Measurements from ENCODE around the gene C1orf232.

DNA sequence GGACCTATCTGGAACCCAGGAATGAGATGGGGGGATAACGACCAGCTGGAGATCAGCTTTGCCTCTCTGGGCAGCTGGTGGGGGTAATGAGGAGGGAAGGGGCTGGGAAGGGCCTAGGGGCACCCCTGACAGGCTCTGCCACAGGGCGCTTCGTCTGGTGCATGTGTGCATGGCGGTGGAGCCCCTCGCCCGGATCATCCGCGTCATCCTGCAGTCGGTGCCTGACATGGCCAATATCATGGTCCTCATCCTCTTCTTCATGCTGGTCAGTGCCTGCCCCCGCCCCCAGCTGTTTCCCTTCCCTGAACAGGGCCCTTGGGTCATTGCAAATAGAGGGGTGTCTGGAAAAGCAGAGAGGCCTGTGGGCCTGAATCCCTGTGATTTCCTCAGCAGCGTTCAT, 29.1 kb upstream of the C1orf232 start:
- TF ChIP-seq POLR2A (IDR thresholded peaks at IDR 0.05), result no peak
- TF ChIP-seq, protein P1, sequence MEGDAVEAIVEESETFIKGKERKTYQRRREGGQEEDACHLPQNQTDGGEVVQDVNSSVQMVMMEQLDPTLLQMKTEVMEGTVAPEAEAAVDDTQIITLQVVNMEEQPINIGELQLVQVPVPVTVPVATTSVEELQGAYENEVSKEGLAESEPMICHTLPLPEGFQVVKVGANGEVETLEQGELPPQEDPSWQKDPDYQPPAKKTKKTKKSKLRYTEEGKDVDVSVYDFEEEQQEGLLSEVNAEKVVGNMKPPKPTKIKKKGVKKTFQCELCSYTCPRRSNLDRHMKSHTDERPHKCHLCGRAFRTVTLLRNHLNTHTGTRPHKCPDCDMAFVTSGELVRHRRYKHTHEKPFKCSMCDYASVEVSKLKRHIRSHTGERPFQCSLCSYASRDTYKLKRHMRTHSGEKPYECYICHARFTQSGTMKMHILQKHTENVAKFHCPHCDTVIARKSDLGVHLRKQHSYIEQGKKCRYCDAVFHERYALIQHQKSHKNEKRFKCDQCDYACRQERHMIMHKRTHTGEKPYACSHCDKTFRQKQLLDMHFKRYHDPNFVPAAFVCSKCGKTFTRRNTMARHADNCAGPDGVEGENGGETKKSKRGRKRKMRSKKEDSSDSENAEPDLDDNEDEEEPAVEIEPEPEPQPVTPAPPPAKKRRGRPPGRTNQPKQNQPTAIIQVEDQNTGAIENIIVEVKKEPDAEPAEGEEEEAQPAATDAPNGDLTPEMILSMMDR (IDR thresholded peaks at IDR 0.05), result no peak

All from testis (tissue), 2 donors.